Measurements from ENCODE around the gene RND2.

The RND2 gene

GRCh38 chr17:43006639-43007551 lies 18.1 kb upstream of the RND2 start, which contains the start of gene IFI35:
IFI35 (plus strand) TSS chr17:43006784; CDS start chr17:43006948, 164 bp downstream.
- DNase-seq: peak; percentile 17 to 61 (median 53)

DNA sequence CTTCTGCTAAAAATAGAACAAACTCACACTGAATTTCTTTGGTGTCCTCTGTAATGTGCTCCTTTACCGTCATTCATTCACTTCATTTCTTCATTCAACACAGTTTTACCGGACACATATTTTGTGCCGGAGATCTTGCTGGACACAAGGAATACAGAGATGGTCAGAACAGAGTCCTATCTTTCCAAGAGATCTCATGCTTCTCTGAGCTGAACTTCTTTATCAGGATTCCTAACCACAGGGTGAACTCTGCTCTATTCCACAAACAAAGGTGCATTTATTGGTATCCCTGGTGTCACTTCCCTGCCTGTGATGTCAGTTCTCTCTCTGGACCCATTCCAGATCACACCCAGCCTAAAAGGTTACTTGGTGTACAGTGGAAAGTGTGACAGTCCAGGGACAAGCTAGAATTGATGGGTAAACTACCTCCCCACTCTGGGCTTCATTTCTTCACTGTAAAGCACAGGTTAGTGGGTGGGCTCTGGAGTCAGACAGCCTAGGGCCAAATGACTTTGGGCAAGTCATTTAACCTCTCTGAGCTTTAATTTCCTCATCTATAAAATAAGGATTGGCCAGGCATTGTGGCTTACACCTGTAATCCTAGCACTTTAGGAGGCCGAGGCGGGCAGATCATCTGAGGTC lies 14.2 kb upstream of the RND2 start:
- no peak for DNase-seq

- DNase-seq: no peak
Observed at GRCh38 chr17:43011728-43012472, 13.1 kb upstream of the RND2 start.

DNA sequence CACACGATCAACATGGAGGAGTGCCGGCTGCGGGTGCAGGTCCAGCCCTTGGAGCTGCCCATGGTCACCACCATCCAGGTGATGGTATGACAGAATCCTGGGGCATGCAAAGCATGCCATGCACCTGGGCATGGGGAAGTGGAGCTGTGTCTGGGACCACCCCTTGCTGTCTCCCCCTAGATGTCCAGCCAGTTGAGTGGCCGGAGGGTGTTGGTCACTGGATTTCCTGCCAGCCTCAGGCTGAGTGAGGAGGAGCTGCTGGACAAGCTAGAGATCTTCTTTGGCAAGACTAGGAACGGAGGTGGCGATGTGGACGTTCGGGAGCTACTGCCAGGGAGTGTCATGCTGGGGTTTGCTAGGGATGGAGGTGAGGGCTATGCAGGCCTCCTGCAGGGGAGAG lies 11.7 kb upstream of the RND2 start:
- no peak for DNase-seq

GRCh38 chr17:43014020-43014648 lies 10.9 kb upstream of the RND2 start:
- no peak for DNase-seq

DNA sequence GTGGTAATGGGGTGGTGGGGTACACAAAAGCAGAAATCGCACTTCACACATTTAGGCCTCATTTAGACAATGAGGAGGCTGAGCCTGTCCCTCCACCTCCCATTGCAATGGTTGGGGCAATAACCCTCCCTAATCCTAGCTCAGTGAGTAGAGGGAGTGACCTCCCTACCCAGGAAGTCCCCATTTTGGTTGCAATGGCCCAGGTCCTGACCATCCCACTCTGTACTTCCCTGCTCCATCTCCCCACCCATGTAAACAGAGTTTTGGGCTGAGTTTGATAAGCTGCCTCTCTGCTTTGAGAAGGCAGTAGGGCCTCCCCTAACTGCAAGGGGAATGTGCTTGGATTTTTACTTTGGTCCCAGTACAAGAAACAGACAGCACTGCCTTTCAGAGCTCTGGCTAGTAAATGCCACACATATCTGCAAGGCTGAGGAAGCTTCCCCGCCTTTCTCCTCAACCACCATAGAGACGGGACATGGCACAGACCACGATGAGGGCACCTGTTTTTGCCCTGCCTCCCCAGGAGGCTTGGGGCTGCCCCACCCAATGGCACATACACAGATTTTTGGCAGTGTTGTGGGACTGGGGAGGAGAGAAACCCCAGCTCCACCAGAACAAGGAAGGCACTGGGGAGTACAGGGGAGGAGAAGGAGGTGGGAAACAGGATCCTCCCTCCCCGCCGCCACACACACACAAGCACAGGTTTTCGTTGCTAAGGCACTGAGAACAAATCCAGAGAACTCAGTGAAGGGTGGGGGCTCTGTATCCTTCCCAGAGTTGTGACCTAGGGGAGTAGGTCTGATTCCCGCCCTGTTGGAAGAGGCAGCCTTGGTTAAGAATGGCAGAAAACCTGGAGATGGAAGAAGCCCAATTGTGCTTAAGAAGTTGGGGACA lies 10.1 kb upstream of the RND2 start:
- DNase-seq: no peak

DNA sequence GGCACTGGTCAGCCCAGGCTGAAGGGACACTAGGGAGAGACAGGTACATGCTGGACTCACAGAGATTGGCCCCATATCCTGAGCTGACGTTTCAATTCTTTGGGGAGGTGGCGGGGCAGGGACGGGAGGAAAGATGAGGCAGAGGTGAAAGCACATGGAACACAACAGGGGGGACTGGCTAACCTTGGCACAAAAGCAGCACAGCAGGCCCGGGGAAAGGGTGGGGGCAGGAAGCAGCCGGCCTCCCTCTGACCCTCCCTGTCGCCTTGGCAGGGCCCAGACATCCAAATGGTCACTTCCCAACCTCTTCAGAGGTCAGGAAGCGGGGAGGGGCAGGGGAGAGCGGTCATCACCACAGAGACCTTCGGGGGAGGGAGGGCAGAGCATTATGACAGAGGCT lies 9.5 kb upstream of the RND2 start:
- no peak for DNase-seq

DNA sequence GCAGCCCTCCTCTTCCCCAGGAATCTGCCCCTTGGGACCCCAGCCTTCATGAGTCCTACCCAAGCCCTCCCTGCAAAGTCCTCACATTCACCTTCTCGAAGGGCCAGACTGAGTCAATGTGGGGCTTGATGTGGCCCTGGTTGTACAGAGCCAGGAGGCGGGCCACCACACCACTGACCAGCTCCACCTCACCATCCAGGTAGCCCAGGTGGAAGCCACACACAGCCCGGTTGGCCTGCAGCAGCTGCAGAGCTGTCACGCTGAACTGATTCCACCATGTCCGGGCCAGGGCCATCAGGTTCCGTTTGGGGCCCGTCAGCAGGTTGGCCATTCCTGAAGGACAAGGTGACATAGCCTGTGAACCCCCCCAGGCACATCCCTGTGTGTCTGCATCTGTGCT lies 8.8 kb upstream of the RND2 start:
- DNase-seq: no peak

DNA sequence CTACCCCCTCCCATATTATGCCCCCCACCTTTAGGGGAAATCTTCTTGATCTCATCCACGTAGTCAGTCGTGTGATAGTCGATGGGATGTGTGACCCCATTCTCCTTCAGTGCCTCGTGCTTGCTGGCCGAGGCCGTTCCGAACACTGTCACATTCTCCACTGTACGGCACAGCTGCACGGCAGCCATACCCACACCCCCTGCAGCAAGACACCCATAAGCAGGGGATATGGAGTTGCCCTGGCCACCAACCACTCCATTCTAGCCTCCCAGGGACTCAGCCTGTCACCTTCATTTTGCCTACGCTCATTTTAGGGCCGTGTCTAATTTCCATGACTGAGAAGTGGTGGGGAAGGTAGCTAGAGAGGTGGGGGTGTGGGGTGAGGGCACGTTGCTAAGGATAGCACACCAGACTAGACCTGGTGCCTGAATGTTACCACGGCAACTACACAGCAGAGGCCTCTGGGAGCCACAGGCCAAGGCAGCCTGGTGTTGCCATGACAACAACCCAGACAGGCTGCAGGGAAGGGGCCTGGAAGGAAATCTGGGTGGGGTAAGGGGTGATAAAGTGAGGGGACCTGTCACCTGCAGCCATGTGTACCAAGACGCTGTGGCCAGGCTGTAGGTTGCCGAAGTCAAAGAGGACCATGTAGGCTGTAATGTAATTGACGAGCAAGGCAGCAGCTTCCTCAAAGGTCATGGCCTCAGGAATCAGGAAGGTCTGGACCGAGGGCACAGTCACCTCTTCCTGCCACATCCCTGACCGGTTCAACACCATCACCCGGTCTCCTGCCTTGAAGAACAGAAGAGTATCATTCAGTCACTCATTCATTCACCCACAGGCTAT lies 6.8 kb upstream of the RND2 start:
- peak; percentile 42 to 87 (median 56) for DNase-seq

DNA sequence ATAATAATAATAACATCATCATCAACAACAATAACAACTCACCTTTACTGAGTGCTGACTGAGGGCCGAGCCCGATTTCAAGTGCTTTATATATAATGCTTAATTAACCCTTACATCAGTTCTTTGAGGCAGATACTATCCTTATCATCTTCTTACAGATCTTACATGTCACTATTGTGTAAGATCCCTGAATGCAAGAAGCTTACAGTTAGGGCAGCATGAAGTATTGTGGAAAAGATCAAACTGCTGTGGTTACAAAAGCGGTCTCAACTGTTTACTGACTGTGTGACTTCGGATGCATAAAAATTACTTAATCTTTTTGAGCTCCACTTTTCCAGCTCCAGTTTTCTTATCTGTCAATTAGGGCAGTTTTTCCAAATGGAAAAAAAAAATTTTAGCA lies 6.1 kb upstream of the RND2 start:
- no peak for DNase-seq

GRCh38 chr17:43019418-43019817 lies 5.6 kb upstream of the RND2 start:
- DNase-seq: no peak

GRCh38 chr17:43020030-43020621 lies 4.9 kb upstream of the RND2 start:
- no peak for DNase-seq

DNA sequence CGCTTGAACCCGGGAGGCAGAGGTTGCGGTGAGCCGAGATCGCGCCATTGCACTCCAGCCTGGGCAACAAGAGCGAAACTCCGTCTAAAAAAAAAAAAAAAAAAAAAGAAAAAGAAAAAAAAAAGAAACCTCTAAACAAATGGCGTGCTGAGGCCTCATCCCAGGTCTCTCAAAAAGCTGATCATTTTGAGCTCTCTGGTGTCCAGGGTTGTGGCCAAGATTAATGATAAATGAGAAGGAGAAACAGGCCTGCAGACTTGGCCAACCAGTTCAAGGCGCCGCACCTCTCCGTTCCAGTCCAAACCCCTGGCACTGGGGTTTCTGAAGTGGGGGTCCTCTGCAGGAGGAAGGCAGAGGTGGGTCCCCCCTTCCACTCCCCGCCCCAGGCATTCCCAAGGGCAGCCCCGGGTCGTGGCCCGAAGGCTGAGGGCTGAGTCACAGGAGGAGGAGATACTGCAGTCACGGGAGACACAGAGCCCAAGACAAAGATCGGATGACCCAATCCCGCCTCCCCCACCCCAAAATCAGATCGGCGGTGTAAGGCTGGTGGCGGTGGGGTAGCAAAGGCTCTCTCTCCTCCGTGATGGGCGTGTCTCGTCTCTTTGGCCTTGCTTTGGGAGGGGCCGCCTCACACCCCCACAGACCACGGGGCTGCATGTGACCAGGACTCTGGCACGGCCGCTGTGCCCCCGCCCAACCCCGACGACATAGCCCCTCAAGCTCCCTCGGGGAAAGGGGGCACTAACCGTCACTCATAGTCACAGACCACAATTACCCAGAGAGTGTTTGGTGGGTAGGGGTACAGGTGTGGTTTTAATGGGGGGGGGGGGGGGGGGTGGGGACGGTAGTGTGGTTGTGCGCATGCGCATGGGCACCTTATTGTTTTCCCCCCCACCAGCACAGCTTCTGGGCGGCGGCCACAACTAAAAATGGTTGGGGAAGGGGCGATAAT lies 4.0 kb upstream of the RND2 start:
- DNase-seq: peak; percentile 57 to 76 (median 71)

DNA sequence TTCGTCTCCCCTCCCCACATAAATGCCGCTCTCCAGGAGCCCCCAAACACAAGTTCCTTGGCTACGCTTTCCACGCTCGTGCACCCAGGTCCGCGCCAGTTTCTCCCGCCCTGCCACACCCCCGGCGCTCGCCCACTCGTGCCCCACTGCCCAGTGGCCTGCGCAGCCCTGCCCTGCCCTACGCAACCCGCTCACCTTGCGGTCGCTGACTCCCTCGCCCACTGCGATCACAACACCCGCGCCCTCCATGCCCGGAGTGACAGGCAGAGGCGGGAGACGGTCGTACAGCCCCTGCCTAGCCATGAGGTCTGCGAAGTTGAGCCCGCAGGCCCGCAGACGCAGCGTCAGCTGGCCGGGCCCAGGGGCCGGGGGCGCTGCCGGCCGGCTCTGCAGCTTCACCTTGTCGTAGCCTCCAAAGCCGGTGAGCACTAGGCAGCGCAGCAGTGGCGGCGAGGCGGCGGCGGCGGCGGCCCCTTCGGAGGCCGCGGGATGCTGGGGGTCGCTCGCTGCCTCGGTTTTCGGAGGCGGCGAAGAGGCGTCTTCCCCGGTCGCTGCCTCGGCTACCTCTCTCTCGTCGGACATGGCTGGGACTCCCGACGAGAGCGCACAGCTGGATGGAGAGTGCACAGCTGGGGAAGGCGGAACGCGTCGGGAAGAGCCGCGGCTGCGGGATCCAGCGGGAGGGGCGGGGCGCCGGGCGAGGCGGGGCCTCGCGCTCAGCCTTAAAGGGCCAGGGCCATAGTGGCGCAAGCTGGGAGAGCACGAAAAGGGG lies 3.1 kb upstream of the RND2 start, which contains the start of gene VAT1:
TSS of gene VAT1 (minus strand) at position 645 of the 772 bp plus-strand sequence. CDS start at position 582, 63 bp downstream.
- DNase-seq: peak; percentile 81 to 87 (median 86)

GRCh38 chr17:43025290-43025657 lies 243 bp downstream of the RND2 start:
- peak in 2 of 3 experiments; percentile 50 to 70 for DNase-seq

DNA sequence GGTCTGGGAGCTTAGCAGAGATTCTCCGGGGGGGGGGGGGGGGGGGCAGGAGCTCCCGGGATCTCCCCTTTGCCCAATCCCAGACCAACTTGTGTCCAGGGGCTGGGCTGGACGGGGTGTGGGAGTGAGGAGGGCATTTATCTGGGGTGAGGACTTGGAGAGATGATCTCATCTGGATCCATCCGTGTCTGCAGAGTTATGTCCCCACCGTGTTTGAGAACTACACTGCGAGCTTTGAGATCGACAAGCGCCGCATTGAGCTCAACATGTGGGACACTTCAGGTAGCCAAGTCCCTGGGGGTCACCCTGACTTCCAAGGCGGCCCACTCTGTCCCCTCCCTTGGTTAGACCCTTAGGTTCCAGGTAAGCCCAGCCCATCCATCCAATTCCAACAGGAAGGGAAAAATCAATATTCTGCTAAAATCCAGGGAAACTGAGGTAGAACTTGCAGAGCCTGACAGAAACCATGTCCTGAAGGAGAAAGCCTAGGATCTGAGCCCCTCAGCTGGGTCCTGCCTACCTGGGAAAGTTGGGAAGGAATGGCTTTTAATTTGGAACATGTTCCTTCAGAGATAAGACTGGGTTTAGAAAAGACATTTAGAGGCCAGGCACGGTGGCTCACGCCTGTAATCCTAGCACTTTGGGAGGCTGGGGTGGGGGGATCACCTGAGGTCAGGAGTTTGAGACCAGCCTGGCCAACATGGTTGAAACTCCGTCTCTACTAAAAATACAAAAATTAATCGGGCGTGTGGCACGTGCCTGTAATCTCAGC lies 921 bp downstream of the RND2 start:
- DNase-seq: no peak

DNA sequence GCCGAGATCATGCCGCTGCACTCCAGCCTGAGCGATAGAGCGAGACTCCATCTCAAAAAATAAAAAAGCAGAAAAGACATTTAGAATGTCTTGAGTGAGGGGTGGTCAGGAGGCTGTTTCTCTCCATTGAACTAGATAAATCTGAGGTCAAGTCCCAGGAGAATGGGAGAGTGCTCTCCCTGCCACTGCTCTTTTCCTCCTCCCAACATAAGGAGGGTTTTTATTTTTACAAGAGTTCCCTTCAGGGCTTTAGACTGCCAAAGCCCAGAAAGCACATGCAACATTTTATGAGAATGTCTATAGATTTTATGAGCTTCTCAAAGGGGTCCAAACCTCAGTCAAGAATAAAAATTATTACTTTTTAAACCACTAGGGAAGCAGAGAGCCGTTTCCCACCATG lies 1.6 kb downstream of the RND2 start:
- no peak for DNase-seq

Measured in NCI-H1417 (cell line).